ENCODE data around the gene ATXN1. TPM values are rescaled to one million over a fixed set of nuclear protein-coding genes. Genes with fewer than 3 reads are reported as not detected.

ATXN1 gene
- total and polyA plus RNA-seq, 2 experiments from 2014 or later = 4.8 to 9.1 TPM

DNA sequence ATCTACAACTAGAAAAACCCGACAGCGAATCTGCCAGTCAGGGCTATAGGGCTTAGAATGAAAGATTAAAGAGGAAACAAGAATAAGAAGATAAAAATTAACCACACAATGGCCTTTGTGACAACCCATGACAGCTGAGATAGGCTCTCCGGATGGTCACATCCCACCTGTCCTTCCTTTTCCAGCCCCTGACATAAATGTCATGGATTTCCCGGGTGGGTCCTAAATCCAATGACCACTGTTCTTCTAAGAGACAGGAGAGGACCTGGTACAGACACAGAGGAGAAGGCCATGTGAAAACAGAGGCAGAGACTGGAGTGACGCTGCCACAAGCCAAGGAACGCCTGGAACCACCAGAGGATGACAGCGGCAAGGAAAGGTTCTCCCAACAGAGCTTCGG is 41.8 kb downstream of the ATXN1 start:
- Histone ChIP-seq H3K79me2 (replicated peaks; ENCODE audit: insufficient read depth) (no peaks in the 10 kb centered on the region), H3K27ac (ENCODE audit: low read depth) (no peak overlapping the region), H3K4me1 (ENCODE audit: insufficient read depth) (peaks cover 12% of the 10 kb centered on the region; the same call in 1 of the 2 replicates), H2AFZ (no peak overlapping the region), H3K36me3 (ENCODE audit: insufficient read depth) (no peaks in the 10 kb centered on the region), H3F3A (replicated peaks; ENCODE audit: low read depth) (no peaks in the 10 kb centered on the region), H3K9me2 (ENCODE audit: insufficient read depth) (no peaks in the 10 kb centered on the region), H3K4me3 (no peak overlapping the region), H3K4me2 (no peak overlapping the region), H4K20me1 (replicated peaks; ENCODE audit: insufficient read depth) (no peaks in the 10 kb centered on the region), H3K27me3 (ENCODE audit: insufficient read depth) (no peaks in the 10 kb centered on the region)
- Mint-ChIP-seq H3K27me3 (ENCODE audit: insufficient read depth, low read depth, poor library complexity) (peaks cover 4% of the 10 kb centered on the region), H3K36me3 (ENCODE audit: low read depth) (no peaks in the 10 kb centered on the region), H3K9me3 (no peaks in the 10 kb centered on the region), H3K27ac (no peak overlapping the region), H3K4me1 (peaks cover 14% of the 10 kb centered on the region), H3K4me3 (no peak overlapping the region)
- ATAC-seq = no peak
- no peak for DNase-seq (ENCODE audit: low spot score)
- TF ChIP-seq, protein P1, sequence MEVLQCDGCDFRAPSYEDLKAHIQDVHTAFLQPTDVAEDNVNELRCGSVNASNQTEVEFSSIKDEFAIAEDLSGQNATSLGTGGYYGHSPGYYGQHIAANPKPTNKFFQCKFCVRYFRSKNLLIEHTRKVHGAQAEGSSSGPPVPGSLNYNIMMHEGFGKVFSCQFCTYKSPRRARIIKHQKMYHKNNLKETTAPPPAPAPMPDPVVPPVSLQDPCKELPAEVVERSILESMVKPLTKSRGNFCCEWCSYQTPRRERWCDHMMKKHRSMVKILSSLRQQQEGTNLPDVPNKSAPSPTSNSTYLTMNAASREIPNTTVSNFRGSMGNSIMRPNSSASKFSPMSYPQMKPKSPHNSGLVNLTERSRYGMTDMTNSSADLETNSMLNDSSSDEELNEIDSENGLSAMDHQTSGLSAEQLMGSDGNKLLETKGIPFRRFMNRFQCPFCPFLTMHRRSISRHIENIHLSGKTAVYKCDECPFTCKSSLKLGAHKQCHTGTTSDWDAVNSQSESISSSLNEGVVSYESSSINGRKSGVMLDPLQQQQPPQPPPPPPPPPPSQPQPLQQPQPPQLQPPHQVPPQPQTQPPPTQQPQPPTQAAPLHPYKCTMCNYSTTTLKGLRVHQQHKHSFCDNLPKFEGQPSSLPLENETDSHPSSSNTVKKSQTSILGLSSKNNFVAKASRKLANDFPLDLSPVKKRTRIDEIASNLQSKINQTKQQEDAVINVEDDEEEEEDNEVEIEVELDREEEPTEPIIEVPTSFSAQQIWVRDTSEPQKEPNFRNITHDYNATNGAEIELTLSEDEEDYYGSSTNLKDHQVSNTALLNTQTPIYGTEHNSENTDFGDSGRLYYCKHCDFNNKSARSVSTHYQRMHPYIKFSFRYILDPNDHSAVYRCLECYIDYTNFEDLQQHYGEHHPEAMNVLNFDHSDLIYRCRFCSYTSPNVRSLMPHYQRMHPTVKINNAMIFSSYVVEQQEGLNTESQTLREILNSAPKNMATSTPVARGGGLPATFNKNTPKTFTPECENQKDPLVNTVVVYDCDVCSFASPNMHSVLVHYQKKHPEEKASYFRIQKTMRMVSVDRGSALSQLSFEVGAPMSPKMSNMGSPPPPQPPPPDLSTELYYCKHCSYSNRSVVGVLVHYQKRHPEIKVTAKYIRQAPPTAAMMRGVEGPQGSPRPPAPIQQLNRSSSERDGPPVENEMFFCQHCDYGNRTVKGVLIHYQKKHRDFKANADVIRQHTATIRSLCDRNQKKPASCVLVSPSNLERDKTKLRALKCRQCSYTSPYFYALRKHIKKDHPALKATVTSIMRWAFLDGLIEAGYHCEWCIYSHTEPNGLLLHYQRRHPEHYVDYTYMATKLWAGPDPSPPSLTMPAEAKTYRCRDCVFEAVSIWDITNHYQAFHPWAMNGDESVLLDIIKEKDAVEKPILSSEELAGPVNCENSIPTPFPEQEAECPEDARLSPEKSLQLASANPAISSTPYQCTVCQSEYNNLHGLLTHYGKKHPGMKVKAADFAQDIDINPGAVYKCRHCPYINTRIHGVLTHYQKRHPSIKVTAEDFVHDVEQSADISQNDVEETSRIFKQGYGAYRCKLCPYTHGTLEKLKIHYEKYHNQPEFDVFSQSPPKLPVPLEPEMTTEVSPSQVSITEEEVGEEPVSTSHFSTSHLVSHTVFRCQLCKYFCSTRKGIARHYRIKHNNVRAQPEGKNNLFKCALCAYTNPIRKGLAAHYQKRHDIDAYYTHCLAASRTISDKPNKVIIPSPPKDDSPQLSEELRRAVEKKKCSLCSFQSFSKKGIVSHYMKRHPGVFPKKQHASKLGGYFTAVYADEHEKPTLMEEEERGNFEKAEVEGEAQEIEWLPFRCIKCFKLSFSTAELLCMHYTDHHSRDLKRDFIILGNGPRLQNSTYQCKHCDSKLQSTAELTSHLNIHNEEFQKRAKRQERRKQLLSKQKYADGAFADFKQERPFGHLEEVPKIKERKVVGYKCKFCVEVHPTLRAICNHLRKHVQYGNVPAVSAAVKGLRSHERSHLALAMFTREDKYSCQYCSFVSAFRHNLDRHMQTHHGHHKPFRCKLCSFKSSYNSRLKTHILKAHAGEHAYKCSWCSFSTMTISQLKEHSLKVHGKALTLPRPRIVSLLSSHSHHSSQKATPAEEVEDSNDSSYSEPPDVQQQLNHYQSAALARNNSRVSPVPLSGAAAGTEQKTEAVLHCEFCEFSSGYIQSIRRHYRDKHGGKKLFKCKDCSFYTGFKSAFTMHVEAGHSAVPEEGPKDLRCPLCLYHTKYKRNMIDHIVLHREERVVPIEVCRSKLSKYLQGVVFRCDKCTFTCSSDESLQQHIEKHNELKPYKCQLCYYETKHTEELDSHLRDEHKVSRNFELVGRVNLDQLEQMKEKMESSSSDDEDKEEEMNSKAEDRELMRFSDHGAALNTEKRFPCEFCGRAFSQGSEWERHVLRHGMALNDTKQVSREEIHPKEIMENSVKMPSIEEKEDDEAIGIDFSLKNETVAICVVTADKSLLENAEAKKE (CRISPR knock-in tag; IDR thresholded peaks at IDR 0.05) = no peak
- TF ChIP-seq EZH2 (IDR thresholded peaks at IDR 0.05; ENCODE audit: low read depth, unreplicated experiment) (no peak), POLR2AphosphoS5 (IDR thresholded peaks at IDR 0.05; ENCODE audit: low read depth) (no peak), ZNF331 (CRISPR knock-in tag; IDR thresholded peaks at IDR 0.05; ENCODE audit: low read depth) (no peak), NANOG (IDR thresholded peaks at IDR 0.05; ENCODE audit: borderline replicate concordance) (no peak), CREB1 (CRISPR knock-in tag; IDR thresholded peaks at IDR 0.05; ENCODE audit: low read depth) (no peak), ZNF114 (CRISPR knock-in tag; IDR thresholded peaks at IDR 0.05) (no peak), STAT1 (IDR thresholded peaks at IDR 0.05; ENCODE audit: unreplicated experiment) (no peak), JUNB (IDR thresholded peaks at IDR 0.05; ENCODE audit: unreplicated experiment) (no peak), EZH2phosphoT487 (IDR thresholded peaks at IDR 0.05; ENCODE audit: unreplicated experiment) (no peak)
- TF ChIP-seq, protein P2, sequence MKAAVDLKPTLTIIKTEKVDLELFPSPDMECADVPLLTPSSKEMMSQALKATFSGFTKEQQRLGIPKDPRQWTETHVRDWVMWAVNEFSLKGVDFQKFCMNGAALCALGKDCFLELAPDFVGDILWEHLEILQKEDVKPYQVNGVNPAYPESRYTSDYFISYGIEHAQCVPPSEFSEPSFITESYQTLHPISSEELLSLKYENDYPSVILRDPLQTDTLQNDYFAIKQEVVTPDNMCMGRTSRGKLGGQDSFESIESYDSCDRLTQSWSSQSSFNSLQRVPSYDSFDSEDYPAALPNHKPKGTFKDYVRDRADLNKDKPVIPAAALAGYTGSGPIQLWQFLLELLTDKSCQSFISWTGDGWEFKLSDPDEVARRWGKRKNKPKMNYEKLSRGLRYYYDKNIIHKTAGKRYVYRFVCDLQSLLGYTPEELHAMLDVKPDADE (IDR thresholded peaks at IDR 0.05) = no peak
- TF ChIP-seq, protein P3, sequence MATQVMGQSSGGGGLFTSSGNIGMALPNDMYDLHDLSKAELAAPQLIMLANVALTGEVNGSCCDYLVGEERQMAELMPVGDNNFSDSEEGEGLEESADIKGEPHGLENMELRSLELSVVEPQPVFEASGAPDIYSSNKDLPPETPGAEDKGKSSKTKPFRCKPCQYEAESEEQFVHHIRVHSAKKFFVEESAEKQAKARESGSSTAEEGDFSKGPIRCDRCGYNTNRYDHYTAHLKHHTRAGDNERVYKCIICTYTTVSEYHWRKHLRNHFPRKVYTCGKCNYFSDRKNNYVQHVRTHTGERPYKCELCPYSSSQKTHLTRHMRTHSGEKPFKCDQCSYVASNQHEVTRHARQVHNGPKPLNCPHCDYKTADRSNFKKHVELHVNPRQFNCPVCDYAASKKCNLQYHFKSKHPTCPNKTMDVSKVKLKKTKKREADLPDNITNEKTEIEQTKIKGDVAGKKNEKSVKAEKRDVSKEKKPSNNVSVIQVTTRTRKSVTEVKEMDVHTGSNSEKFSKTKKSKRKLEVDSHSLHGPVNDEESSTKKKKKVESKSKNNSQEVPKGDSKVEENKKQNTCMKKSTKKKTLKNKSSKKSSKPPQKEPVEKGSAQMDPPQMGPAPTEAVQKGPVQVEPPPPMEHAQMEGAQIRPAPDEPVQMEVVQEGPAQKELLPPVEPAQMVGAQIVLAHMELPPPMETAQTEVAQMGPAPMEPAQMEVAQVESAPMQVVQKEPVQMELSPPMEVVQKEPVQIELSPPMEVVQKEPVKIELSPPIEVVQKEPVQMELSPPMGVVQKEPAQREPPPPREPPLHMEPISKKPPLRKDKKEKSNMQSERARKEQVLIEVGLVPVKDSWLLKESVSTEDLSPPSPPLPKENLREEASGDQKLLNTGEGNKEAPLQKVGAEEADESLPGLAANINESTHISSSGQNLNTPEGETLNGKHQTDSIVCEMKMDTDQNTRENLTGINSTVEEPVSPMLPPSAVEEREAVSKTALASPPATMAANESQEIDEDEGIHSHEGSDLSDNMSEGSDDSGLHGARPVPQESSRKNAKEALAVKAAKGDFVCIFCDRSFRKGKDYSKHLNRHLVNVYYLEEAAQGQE (IDR thresholded peaks at IDR 0.05; ENCODE audit: unreplicated experiment) = no peak
- TF ChIP-seq, protein P4, sequence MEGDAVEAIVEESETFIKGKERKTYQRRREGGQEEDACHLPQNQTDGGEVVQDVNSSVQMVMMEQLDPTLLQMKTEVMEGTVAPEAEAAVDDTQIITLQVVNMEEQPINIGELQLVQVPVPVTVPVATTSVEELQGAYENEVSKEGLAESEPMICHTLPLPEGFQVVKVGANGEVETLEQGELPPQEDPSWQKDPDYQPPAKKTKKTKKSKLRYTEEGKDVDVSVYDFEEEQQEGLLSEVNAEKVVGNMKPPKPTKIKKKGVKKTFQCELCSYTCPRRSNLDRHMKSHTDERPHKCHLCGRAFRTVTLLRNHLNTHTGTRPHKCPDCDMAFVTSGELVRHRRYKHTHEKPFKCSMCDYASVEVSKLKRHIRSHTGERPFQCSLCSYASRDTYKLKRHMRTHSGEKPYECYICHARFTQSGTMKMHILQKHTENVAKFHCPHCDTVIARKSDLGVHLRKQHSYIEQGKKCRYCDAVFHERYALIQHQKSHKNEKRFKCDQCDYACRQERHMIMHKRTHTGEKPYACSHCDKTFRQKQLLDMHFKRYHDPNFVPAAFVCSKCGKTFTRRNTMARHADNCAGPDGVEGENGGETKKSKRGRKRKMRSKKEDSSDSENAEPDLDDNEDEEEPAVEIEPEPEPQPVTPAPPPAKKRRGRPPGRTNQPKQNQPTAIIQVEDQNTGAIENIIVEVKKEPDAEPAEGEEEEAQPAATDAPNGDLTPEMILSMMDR (conservative IDR thresholded peaks at IDR 0.05; ENCODE audit: low read depth in 2 of 2) = no peak

Data from GM23338 (cell line).